A549 (cell line): ENCODE measurements around the gene MYH15. TPM values are rescaled to one million over a fixed set of nuclear protein-coding genes. Genes with fewer than 3 reads are reported as not detected.

Experiments used
- ATAC-seq, 2 experiments: fragments of 200-7000 bp in 1 of 2; fragments of >200 bp in 1 of 2; cut with Nextera tagmentation in 1 of 2; cut with Tn5 transposase in 1 of 2; 3 replicates each; pipeline versions ENCODE4 v1.8.0 to v1.9.1; 2018 to 2020; ENCODE audit warnings: mild to moderate bottlenecking in 1 of 2, moderate library complexity in 1 of 2
- CTCF ChIA-PET: fragments of 300-600 bp; sonication (Branson Sonifier 250); formaldehyde crosslinking; extraction: SDS; loops from one replicate; lab custom pipeline; 2021; ENCODE audit warnings: antibody characterized with exemption, inconsistent platforms; lab: Yijun Ruan, JAX
- POLR2A ChIA-PET: fragments of 350-600 bp; formaldehyde crosslinking; extraction: SDS; loops from one replicate; lab custom pipeline; 2021; ENCODE audit warnings: antibody characterized with exemption, inconsistent platforms; lab: Yijun Ruan, JAX
- DNase-seq, 2 experiments: peaks; one replicate each; pipeline versions ENCODE4 v3.0.0 to v3.0.0-alpha.2; 2011 to 2016; ENCODE audit warnings: low read depth in 1 of 2, low spot score in 1 of 2
- FAIRE-seq: peaks from 2 replicates; lab custom pipeline; 2011; peaks lifted over from hg19 to GRCh38; lab: Jason Lieb, UNC
- H3K27ac ChIP-seq, 2 experiments: fragments of >200 bp; sonication (Bioruptor Twin); formaldehyde crosslinking; 3 replicates each; pipeline ENCODE4 v1.5.1; 2016 to 2017
- H3K4me1 ChIP-seq: fragments of >200 bp; sonication (Bioruptor Twin); formaldehyde crosslinking; 3 replicates; pipeline ENCODE4 v1.6.1; 2016
- H3K4me2 ChIP-seq: fragments of >200 bp; sonication (Bioruptor Twin); formaldehyde crosslinking; 3 replicates; pipeline ENCODE4 v1.6.1; 2016
- H3K4me3 ChIP-seq: fragments of >200 bp; sonication (Bioruptor Twin); formaldehyde crosslinking; 3 replicates; pipeline ENCODE4 v1.5.1; 2016
- H3K9me3 ChIP-seq: fragments of >200 bp; sonication (Bioruptor Twin); formaldehyde crosslinking; 3 replicates; pipeline ENCODE4 v1.6.1; 2016
- CHD2 ChIP-seq: fragments of 150-350 bp; IDR thresholded peaks from 2 replicates; pipeline ENCODE4 v1.6.1; 2014; ENCODE audit warnings: low read length; ENCODE audit not compliant: partially characterized antibody
- CHD4 ChIP-seq: fragments of 200-600 bp; sonication (generic); IDR thresholded peaks from 2 replicates; pipeline ENCODE4 v1.6.1; 2016; ENCODE audit warnings: antibody characterized with exemption, mild to moderate bottlenecking, borderline replicate concordance
- EHF ChIP-seq: fragments of 250-450 bp; sonication (Bioruptor Pico); IDR thresholded peaks from 2 replicates; pipeline ENCODE4 v1.5.0; 2020; ENCODE audit warnings: mild to moderate bottlenecking
- ESRRA ChIP-seq: fragments of 150-350 bp; IDR thresholded peaks from 2 replicates; pipeline ENCODE4 v1.6.1; 2014; ENCODE audit warnings: mild to moderate bottlenecking, low read length, borderline replicate concordance
- FOSB ChIP-seq: fragments of 250-450 bp; sonication (Bioruptor Pico); IDR thresholded peaks from 2 replicates; pipeline ENCODE4 v1.5.0; 2020; ENCODE audit warnings: mild to moderate bottlenecking, moderate library complexity
- FOXS1 ChIP-seq: fragments of 250-450 bp; sonication (Bioruptor Pico); IDR thresholded peaks from 2 replicates; pipeline ENCODE4 v1.5.0; 2020; ENCODE audit warnings: mild to moderate bottlenecking, moderate library complexity
- HEYL ChIP-seq: fragments of 250-450 bp; sonication (Bioruptor Pico); IDR thresholded peaks from 2 replicates; pipeline ENCODE4 v1.8.0; 2021; ENCODE audit warnings: mild to moderate bottlenecking, moderate library complexity
- HOXA7 ChIP-seq: fragments of 250-450 bp; sonication (Bioruptor Pico); IDR thresholded peaks from 2 replicates; pipeline ENCODE4 v1.5.0; 2020; ENCODE audit warnings: mild to moderate bottlenecking, moderate library complexity
- JUN ChIP-seq, 2 experiments: fragments of >200 bp; sonication (Bioruptor Twin); formaldehyde crosslinking; IDR thresholded peaks; 2 replicates in 1 of 2; 3 replicates in 1 of 2; pipeline ENCODE4 v1.6.1; 2016 to 2017
- JUNB ChIP-seq: fragments of >200 bp; sonication (Bioruptor Twin); formaldehyde crosslinking; IDR thresholded peaks from 2 replicates; pipeline ENCODE4 v1.6.1; 2016
- KDM5A ChIP-seq: fragments of 200-600 bp; sonication (generic); IDR thresholded peaks from 2 replicates; pipeline ENCODE4 v1.6.1; 2016; ENCODE audit warnings: antibody characterized with exemption, mild to moderate bottlenecking
- MAFK ChIP-seq: fragments of 450-650 bp; IDR thresholded peaks from 2 replicates; pipeline ENCODE4 v1.6.1; 2014; ENCODE audit not compliant: partially characterized antibody
- MYC ChIP-seq: IDR thresholded peaks from 2 replicates; pipeline ENCODE4 v1.6.1; 2012; ENCODE audit warnings: mild to moderate bottlenecking, inconsistent platforms, low read length, improper control_type of control experiment, borderline replicate concordance
- NR3C1 ChIP-seq: fragments of >200 bp; sonication (Bioruptor Twin); formaldehyde crosslinking; IDR thresholded peaks from 3 replicates; pipeline ENCODE4 v1.6.1; 2017
- POLR2A ChIP-seq: IDR thresholded peaks from 2 replicates; pipeline ENCODE4 v1.6.1; 2012; ENCODE audit warnings: mild to moderate bottlenecking, low read length
- POLR2AphosphoS2 ChIP-seq: conservative IDR thresholded peaks from 2 replicates; pipeline ENCODE4 v1.6.1; 2012; ENCODE audit warnings: low read length, improper control_type of control experiment, inconsistent platforms
- RARB ChIP-seq: fragments of 250-450 bp; sonication (Bioruptor Pico); IDR thresholded peaks from 2 replicates; pipeline ENCODE4 v1.8.0; 2021; ENCODE audit warnings: mild to moderate bottlenecking, moderate library complexity
- RCOR1 ChIP-seq: fragments of 150-350 bp; IDR thresholded peaks from 2 replicates; pipeline ENCODE4 v1.6.1; 2014; ENCODE audit warnings: antibody characterized with exemption, low read length, low read depth
- RFX5 ChIP-seq: fragments of 450-650 bp; IDR thresholded peaks from 2 replicates; pipeline ENCODE4 v1.7.1; 2014; ENCODE audit warnings: antibody characterized with exemption, mild to moderate bottlenecking, moderate library complexity
- SMC3 ChIP-seq: fragments of >200 bp; sonication (Bioruptor Twin); formaldehyde crosslinking; IDR thresholded peaks from 3 replicates; pipeline ENCODE4 v1.6.1; 2018; ENCODE audit warnings: inconsistent platforms
- SREBF2 ChIP-seq: fragments of 450-650 bp; IDR thresholded peaks from 2 replicates; pipeline ENCODE4 v1.6.1; 2014; ENCODE audit warnings: mild to moderate bottlenecking, moderate library complexity
- TFCP2L1 ChIP-seq: fragments of 250-450 bp; sonication (Bioruptor Pico); IDR thresholded peaks from 2 replicates; pipeline ENCODE4 v1.5.0; 2021; ENCODE audit warnings: mild to moderate bottlenecking
- ZFP36 ChIP-seq: fragments of 450-650 bp; IDR thresholded peaks from 2 replicates; pipeline ENCODE4 v1.6.1; 2014; ENCODE audit warnings: borderline replicate concordance; ENCODE audit not compliant: partially characterized antibody
- ZSCAN20 ChIP-seq: fragments of 250-450 bp; sonication (Bioruptor Pico); IDR thresholded peaks from 2 replicates; pipeline ENCODE4 v1.8.0; 2022; ENCODE audit warnings: mild to moderate bottlenecking, moderate library complexity
- WGBS: methylation state at CpG from one replicate; pipeline ENCODE4 v1.1.6; 2017; ENCODE audit errors: missing lambda C conversion rate; 5-methylcytosine and 5-hydroxymethylcytosine counted together
- polyA plus RNA-seq, 4 experiments: library from polyadenylated mRNA; depleted of rRNA in 3 of 4; stranded (reverse); fragments of >200 nt; fragmentation: RNase III in 1 of 4; extraction: RNeasy Plus Mini Kit Qiagen cat#74134 plus additional on column Dnase treatment in 1 of 4; gene quantifications; 2 replicates in 3 of 4; 3 replicates in 1 of 4; pipeline ENCODE4 v1.2.3, GENCODE V29; 2011 to 2017
- TF ChIP-seq, protein P1 (sequence below): IDR thresholded peaks from 2 replicates; pipeline ENCODE4 v1.6.1; 2012
- TF ChIP-seq, protein P2 (sequence below): fragments of >200 bp; sonication (Bioruptor Twin); formaldehyde crosslinking; IDR thresholded peaks from 2 replicates; pipeline ENCODE4 v1.6.1; 2016
- TF ChIP-seq, protein P3 (sequence below): IDR thresholded peaks from 2 replicates; pipeline ENCODE4 v1.6.1; 2012; ENCODE audit warnings: low read depth, borderline replicate concordance
- TF ChIP-seq, protein P4 (sequence below): IDR thresholded peaks from 2 replicates; pipeline ENCODE4 v1.6.1; 2012
- TF ChIP-seq, protein P5 (sequence below): fragments of 250-450 bp; sonication (Bioruptor Pico); IDR thresholded peaks from 2 replicates; pipeline ENCODE4 v1.5.0; 2021; ENCODE audit warnings: mild to moderate bottlenecking, moderate library complexity, borderline replicate concordance

The MYH15 gene
- polyA plus RNA-seq, 2 of the 4 experiments (the other 2 are of a cell fraction), result 0.39 to 1.7 TPM

DNA sequence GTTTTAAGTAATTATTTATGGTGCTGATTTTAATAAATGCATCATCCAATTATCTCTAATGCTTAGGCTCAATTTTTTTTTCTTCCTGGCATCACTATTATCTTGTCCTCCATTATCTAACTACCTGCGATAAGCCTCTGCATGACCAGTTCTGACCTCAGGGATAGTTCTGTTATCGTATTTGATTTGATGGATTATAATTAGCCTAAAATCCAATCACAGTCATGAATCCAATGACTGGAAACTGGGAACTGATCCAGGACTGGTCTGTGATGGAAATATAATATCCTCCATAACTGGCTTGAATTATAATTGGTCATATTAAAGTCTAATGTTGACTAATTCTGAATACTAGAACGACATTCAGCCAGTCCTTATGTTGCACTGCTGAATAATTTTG lies 1.1 kb downstream of the MYH15 start:
- Histone ChIP-seq H3K27ac (no peak overlapping the region), H3K4me2 (no peak overlapping the region), H3K4me3 (no peak overlapping the region), H3K4me1 (no peaks in the 10 kb centered on the region), H3K9me3 (no peaks in the 10 kb centered on the region)
- no peak for DNase-seq
- FAIRE-seq, result no peak
- ATAC-seq, result no peak
- POLR2A ChIA-PET, result no interaction called here
- TF ChIP-seq, protein P1, sequence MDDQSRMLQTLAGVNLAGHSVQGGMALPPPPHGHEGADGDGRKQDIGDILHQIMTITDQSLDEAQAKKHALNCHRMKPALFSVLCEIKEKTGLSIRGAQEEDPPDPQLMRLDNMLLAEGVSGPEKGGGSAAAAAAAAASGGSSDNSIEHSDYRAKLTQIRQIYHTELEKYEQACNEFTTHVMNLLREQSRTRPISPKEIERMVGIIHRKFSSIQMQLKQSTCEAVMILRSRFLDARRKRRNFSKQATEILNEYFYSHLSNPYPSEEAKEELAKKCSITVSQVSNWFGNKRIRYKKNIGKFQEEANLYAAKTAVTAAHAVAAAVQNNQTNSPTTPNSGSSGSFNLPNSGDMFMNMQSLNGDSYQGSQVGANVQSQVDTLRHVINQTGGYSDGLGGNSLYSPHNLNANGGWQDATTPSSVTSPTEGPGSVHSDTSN, result no peak
- TF ChIP-seq RFX5 (no peak), MYC (no peak), ZSCAN20 (CRISPR knock-in tag) (no peak), HOXA7 (CRISPR knock-in tag) (no peak), POLR2AphosphoS2 (no peak), CHD2 (no peak), FOXS1 (CRISPR knock-in tag) (no peak), MAFK (no peak), POLR2A (no peak)
- TF ChIP-seq, all 56 proteins: peak for 0
- 69% methylated on average over 3 of the region's 3 CpGs for WGBS
- CTCF ChIA-PET, result no interaction called here

DNA sequence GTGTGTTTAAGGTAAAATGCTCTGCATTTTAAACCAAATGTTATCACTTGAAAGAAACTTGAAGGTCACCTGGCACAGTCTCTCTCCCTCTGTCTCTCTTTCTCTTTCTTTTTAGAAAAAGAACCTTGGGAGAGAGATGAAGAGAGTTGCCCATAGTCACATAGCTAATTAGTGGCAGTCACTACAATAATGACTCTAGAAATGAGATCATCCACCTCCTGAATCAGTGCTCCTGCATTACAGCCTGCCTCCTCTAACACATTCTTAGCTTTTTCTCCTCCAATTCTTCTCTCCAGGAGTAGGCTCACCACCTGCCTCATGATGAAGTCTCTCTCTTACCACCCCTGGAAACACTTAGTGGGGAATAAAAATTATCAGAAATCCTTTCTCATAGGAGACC lies 2.5 kb downstream of the MYH15 start:
- no peak for FAIRE-seq
- CTCF ChIA-PET, result interaction anchor here (1.1 to 1.4 kb wide), 3 partner anchors 16 to 21 kb away, joined by 3 to 4 read pairs (median 4); no protein-coding TSS in a partner anchor

DNA sequence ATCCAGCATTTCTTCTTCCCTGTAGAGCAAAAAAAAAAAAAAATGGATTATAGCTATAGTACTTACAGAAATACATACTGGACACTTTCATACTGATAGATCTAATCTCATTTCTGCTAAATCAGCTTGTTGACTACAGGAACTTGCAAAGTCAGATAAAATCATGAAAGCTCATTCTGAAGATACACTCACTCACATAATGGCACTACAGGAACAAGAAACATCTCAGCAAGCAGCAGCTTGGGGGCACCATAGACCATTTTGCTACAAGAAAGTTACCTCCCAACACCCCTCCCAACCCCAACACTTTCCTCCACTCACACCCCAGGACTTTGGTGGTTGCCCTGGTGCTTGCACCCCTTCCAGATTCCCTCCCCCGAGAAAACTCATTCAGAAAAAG lies 4.6 kb downstream of the MYH15 start:
- Histone ChIP-seq H3K4me3 (no peak overlapping the region), H3K4me1 (no peaks in the 10 kb centered on the region), H3K9me3 (no peaks in the 10 kb centered on the region), H3K4me2 (no peak overlapping the region), H3K27ac (no peak overlapping the region)
- WGBS, result 21% methylated on average over 1 of the region's 1 CpG
- CTCF ChIA-PET, result interaction anchor here (0.7 to 3.0 kb wide), 6 partner anchors 9 to 219 kb away, joined by 3 to 14 read pairs (median 4); no protein-coding TSS in a partner anchor
- no peak for DNase-seq
- TF ChIP-seq MAFK (peak; percentile 15), KDM5A (no peak)
- POLR2A ChIA-PET, result no interaction called here
- FAIRE-seq, result no peak
- ATAC-seq, result no peak

More for the DNA sequence above, 2.5 kb downstream of the MYH15 start:
- no peak overlapping the region for H3K4me3 ChIP-seq
- TF ChIP-seq HEYL (CRISPR knock-in tag) (no peak), FOSB (CRISPR knock-in tag) (no peak), SREBF2 (no peak), EHF (CRISPR knock-in tag) (no peak), ESRRA (no peak), RARB (CRISPR knock-in tag) (no peak), TFCP2L1 (no peak), JUNB (no peak), NR3C1 (no peak)
- TF ChIP-seq, protein P2, sequence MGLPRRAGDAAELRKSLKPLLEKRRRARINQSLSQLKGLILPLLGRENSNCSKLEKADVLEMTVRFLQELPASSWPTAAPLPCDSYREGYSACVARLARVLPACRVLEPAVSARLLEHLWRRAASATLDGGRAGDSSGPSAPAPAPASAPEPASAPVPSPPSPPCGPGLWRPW, result no peak
- TF ChIP-seq, protein P3, sequence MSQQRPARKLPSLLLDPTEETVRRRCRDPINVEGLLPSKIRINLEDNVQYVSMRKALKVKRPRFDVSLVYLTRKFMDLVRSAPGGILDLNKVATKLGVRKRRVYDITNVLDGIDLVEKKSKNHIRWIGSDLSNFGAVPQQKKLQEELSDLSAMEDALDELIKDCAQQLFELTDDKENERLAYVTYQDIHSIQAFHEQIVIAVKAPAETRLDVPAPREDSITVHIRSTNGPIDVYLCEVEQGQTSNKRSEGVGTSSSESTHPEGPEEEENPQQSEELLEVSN, result no peak
- no peaks in the 10 kb centered on the region for H3K9me3 ChIP-seq
- no peaks in the 10 kb centered on the region for H3K4me1 ChIP-seq
- no peak overlapping the region for H3K4me2 ChIP-seq
- no peak for ATAC-seq
- POLR2A ChIA-PET, result no interaction called here
- no peak for DNase-seq
- H3K27ac ChIP-seq, result no peak overlapping the region

DNA sequence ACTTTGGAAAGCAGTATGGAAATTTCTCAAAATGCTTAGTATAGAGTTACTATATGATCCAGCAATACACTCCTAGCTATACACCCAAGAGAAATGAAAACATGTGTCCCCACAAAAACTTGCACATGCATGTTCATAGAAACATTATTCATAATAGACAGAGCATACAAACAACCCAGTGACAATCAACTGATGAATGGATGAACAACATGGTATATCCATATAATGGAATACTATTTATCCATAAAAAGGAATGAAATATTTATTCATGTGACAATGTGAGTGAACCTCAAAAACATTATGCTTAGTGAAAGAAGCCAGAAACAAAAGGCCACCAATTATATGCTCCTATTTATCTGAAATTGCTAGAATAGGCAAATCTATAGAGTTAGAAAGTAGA lies 6.7 kb downstream of the MYH15 start:
- ATAC-seq, result no peak
- CTCF ChIA-PET, result interaction anchor here (1.3 kb wide), 1 partner anchor 48 kb away, joined by 3 read pairs; no protein-coding TSS in a partner anchor
- Histone ChIP-seq H3K4me1 (no peaks in the 10 kb centered on the region), H3K9me3 (no peaks in the 10 kb centered on the region), H3K4me2 (no peak overlapping the region), H3K4me3 (no peak overlapping the region), H3K27ac (no peak overlapping the region)
- no peak for DNase-seq
- POLR2A ChIA-PET, result no interaction called here
- FAIRE-seq, result no peak
- TF ChIP-seq CHD4 (no peak), NR3C1 (no peak), KDM5A (no peak), ZFP36 (no peak), JUNB (no peak), HEYL (CRISPR knock-in tag) (no peak), SMC3 (no peak), JUN (IDR thresholded peaks at IDR 0.05) (no peak), RCOR1 (no peak), FOXS1 (CRISPR knock-in tag) (no peak), ESRRA (no peak)
- TF ChIP-seq, protein P3, result no peak
- TF ChIP-seq, protein P4, sequence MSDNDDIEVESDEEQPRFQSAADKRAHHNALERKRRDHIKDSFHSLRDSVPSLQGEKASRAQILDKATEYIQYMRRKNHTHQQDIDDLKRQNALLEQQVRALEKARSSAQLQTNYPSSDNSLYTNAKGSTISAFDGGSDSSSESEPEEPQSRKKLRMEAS, result no peak
- TF ChIP-seq, protein P5, sequence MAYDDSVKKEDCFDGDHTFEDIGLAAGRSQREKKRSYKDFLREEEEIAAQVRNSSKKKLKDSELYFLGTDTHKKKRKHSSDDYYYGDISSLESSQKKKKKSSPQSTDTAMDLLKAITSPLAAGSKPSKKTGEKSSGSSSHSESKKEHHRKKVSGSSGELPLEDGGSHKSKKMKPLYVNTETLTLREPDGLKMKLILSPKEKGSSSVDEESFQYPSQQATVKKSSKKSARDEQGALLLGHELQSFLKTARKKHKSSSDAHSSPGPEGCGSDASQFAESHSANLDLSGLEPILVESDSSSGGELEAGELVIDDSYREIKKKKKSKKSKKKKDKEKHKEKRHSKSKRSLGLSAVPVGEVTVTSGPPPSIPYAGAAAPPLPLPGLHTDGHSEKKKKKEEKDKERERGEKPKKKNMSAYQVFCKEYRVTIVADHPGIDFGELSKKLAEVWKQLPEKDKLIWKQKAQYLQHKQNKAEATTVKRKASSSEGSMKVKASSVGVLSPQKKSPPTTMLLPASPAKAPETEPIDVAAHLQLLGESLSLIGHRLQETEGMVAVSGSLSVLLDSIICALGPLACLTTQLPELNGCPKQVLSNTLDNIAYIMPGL (CRISPR knock-in tag), result no peak
- TF ChIP-seq, protein P2, result no peak
